ENCODE results near the gene GRWD1.

Gene GRWD1

GRCh38 chr19:48498595-48499311 is 53.0 kb downstream of the GRWD1 start:
- DNase-seq: no peak

GRCh38 chr19:48499316-48500090 is 53.7 kb downstream of the GRWD1 start:
- no peak for DNase-seq

- DNase-seq: no peak
Observed at GRCh38 chr19:48500830-48501493, 55.2 kb downstream of the GRWD1 start.

- no peak for DNase-seq
Observed at GRCh38 chr19:48501494-48502349, 55.9 kb downstream of the GRWD1 start.

- no peak for DNase-seq
Observed at GRCh38 chr19:48502350-48503018, 56.7 kb downstream of the GRWD1 start.

- DNase-seq: peak; percentile 27
Observed at GRCh38 chr19:48506138-48506733, 60.5 kb downstream of the GRWD1 start.

All from NCI-H446 treated with DMSO at 0.1 percent for 48 hours (cell line).